Colonic mucosa (tissue), 4 donors: ENCODE data around the gene OR1F1. TPM values are rescaled to one million over a fixed set of nuclear protein-coding genes. Genes with fewer than 3 reads are reported as not detected.
A peak's percentile ranks its signal among the peaks of the same experiment; 100 is the strongest.
"Not testable (repeated sequence)": the region's sequence is repeated elsewhere in the genome, so short reads cannot be mapped to it uniquely, and the experiment has no call there.

Source experiments
- DNase-seq: peaks from one replicate; pipeline ENCODE4 v3.0.0-alpha.2; 2020
- H3K27ac ChIP-seq: fragments of 200-600 bp; one replicate; pipeline ENCODE4 v1.8.0; 2021
- H3K27me3 ChIP-seq: fragments of 200-600 bp; one replicate; pipeline ENCODE4 v1.8.0; 2021
- H3K36me3 ChIP-seq: fragments of 200-600 bp; one replicate; pipeline ENCODE4 v1.8.0; 2021
- H3K4me1 ChIP-seq: fragments of 200-600 bp; one replicate; pipeline ENCODE4 v1.8.0; 2021; ENCODE audit warnings: mild to moderate bottlenecking
- H3K4me3 ChIP-seq: fragments of 200-600 bp; one replicate; pipeline ENCODE4 v1.8.0; 2021
- H3K9ac ChIP-seq, 2 donors: one replicate each; pipeline ENCODE4 v1.7.0; 2013; ENCODE audit warnings: control low read depth in 2 of 2, low read depth in 2 of 2, low read length in 2 of 2
- H3K9me3 ChIP-seq: fragments of 200-600 bp; one replicate; pipeline ENCODE4 v1.8.0; 2021
- intact Hi-C: fragments of 100-400 bp; cut with DNase I; formaldehyde crosslinking; loops from one replicate; pipeline ENCODE4 v1.14.1; 2022
- total RNA-seq, 2 donors: library from RNA; stranded (reverse); fragmentation: NEBNext Ultra II Directional in 1 of 2; extraction: Animal tissue kit (Norgen Biotek cat#: 25700) in 1 of 2; gene quantifications; one replicate each; pipeline ENCODE4 v1.2.1, GENCODE V29; 2021
- TF ChIP-seq, protein P1 (sequence below): fragments of 200-600 bp; IDR thresholded peaks from one replicate; pipeline ENCODE4 v1.8.0; 2022; ENCODE audit warnings: antibody characterized with exemption, mild to moderate bottlenecking
- donor health status: healthy.
- donor health status: DM: no; HTN: no; CAD: no.
- donor health status: DM: no; HTN: no; CAD: no.

OR1F1 gene
- total RNA-seq, 2 donors from 2014 or later: not detected

DNA sequence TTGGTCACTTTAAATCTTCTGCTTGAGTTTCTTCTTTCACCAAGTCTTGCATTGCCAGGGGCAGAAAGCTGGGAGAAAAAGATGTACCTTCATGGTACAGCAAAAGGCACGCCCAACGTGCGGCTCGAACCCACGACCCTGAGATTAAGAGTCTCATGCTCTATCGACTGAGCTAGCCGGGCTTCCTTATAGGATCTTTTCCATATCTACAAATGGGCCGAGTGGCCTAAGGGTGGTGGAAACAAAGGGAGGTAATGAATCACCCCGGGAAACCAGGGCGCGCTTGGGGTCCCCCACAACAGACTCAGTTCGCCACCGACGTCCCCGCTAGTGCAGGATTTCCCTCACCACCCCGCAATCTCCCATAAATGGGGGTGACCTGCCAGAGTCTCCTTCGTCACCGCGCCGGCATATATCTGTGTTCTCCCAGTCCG lies 7.5 kb upstream of the OR1F1 start:
- Histone ChIP-seq H3K9me3 (no peaks in the 10 kb centered on the region), H3K27ac (no peak overlapping the region), H3K4me3 (no peak overlapping the region), H3K27me3 (peaks cover 59% of the 10 kb centered on the region), H3K9ac (no peak overlapping the region), H3K4me1 (peaks cover 8% of the 10 kb centered on the region), H3K36me3 (no peaks in the 10 kb centered on the region)
- TF ChIP-seq, protein P1, sequence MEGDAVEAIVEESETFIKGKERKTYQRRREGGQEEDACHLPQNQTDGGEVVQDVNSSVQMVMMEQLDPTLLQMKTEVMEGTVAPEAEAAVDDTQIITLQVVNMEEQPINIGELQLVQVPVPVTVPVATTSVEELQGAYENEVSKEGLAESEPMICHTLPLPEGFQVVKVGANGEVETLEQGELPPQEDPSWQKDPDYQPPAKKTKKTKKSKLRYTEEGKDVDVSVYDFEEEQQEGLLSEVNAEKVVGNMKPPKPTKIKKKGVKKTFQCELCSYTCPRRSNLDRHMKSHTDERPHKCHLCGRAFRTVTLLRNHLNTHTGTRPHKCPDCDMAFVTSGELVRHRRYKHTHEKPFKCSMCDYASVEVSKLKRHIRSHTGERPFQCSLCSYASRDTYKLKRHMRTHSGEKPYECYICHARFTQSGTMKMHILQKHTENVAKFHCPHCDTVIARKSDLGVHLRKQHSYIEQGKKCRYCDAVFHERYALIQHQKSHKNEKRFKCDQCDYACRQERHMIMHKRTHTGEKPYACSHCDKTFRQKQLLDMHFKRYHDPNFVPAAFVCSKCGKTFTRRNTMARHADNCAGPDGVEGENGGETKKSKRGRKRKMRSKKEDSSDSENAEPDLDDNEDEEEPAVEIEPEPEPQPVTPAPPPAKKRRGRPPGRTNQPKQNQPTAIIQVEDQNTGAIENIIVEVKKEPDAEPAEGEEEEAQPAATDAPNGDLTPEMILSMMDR: no peak
- DNase-seq: no peak
- intact Hi-C loops: no loop called here

DNA sequence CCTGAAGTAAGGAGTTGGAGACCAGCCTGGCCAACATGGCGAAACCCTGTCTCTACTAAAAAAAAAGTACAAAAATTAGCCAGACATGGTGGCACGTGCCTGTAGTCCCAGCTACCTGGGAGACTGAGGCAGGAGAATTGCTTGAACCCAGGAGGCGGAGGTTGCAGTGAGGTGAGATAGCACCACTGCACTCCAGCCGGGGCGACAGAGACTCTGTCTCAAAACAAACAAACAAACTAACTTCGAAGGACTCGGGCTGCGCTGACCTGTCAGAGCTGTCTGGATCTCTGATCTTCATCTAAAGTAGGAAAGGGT lies 5.8 kb upstream of the OR1F1 start:
- peaks cover 52% of the 10 kb centered on the region for H3K27me3 ChIP-seq
- H3K9ac ChIP-seq, H3K36me3 ChIP-seq, H3K27ac ChIP-seq, H3K9me3 ChIP-seq, H3K4me1 ChIP-seq, intact Hi-C loops, H3K4me3 ChIP-seq, DNase-seq: not testable (repeated sequence)

DNA sequence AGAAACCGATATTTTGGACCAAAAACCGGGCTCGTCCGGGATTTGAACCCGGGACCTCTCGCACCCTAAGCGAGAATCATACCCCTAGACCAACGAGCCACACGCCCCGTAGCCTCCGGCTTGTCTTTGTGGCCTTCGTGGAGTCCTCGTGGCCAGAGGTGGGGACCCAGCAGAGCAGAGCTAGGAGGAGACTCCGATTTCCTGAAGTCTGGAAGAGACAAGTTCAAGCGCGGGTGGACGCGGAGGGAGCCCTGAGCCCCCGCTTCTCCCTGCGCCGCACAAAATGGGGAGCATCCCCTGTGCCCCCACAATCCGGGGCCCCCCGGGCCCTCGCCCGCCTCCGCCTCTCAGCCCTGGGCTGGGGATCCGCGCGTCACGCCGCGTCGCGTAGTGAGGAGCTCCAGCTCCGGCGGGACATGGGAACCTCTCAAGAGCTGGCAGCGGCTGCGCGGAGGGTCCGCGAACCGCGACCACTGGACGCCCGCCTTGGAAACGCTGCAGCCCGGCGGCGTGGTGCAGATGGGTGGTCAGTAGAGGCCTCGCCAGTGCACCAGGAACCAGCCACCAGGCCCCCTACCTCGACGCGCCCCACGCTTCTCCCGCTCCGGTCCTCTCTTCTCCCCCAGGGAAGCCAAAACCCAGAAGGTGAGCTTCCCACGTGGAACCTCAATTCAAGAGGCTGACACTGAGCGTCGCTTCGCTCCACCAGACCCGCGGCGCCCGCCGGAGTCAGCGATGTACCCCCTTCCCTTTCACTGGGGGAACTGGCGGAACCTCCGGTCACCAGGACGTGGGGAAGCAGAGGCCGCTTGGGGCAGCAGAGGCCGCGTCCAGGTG lies 5.2 kb upstream of the OR1F1 start:
- Histone ChIP-seq H3K27me3 (peaks cover 53% of the 10 kb centered on the region), H3K27ac (no peak overlapping the region), H3K36me3 (no peaks in the 10 kb centered on the region), H3K4me3 (peak overlapping the region; percentile 37), H3K4me1 (peaks cover 8% of the 10 kb centered on the region), H3K9ac (no peak overlapping the region), H3K9me3 (no peaks in the 10 kb centered on the region)
- peak; percentile 59 for DNase-seq
- intact Hi-C loops: no loop called here
- TF ChIP-seq, protein P1: peak; percentile 26

DNA sequence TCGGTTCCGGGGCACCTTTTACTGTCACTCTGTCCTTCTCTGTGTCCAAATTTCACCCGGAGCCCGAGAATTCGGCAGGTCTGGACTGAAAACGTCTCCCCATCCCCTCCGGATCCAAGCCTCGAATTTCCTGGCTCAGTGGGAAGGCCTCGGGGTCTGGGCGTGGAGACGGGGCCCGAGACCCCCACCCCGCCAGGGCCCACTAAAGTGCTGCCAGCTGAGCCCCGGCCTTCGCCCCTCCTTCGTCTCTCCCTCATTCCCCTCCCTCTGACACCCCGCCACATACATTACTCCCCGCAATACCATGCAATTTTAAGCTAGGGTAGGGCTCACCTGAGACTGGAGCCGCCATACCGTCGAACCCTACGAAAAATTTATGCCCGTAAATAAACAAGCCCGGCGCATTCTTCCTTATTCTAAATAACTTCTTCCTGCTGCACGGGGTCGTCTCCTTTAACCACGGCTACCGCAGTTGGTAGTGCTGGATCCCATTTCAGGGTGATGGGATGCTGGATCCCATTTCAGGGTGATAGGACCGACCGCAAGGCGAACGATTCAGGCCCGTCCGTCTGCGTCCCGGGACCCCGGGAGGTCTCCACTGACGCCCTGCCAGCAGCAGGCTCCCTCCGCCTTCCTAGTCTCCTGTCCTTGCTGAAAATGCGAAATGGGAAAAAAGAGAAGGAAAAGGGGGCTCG lies 4.4 kb upstream of the OR1F1 start:
- no peak for DNase-seq
- intact Hi-C loops: no loop called here
- H3K9me3 ChIP-seq: no peaks in the 10 kb centered on the region
- no peak overlapping the region for H3K9ac ChIP-seq
- H3K27ac ChIP-seq: no peak overlapping the region
- peaks cover 58% of the 10 kb centered on the region for H3K27me3 ChIP-seq
- H3K4me1 ChIP-seq: peaks cover 13% of the 10 kb centered on the region
- TF ChIP-seq, protein P1: no peak
- peak overlapping the region; percentile 37 for H3K4me3 ChIP-seq
- H3K36me3 ChIP-seq: no peaks in the 10 kb centered on the region

DNA sequence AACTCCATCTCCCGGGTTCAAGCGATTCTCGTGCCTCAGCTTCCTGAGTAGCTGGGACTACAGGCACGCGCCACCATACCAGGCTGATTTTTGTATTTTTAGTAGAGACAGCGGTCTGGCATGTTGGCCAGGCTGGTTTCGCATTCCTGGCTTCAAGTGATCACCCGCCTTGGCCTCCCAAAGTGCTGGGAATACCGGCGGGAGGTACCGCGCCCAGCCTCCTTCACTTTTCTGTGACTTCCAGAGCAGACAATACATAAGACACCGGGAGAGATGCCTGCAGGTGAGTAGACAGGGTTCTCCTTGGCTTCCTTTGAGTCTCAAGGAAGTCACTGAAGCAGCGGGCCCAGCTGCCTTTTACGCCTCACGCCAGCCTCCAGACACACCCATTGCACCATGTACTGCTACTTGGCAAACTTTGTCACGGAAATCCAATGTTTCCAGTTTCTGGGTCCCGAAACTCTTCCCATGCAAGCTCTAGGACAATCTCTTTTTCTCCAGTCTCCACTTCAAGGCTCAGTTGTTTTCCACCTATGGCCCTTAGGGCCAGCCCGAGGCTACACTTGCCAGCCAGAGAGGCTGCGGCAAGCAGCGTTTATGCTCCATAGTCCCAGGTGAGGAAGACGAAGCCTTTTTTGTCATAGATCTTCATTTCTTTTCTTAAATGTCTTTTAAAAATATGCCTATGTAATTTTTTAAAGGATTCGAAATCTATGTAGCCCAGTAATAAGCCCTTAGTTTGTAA lies 886 bp upstream of the OR1F1 start:
- DNase-seq: no peak
- TF ChIP-seq, protein P1: no peak
- intact Hi-C loops: no loop called here
- Histone ChIP-seq H3K4me1 (peaks cover 22% of the 10 kb centered on the region), H3K27me3 (peaks cover 71% of the 10 kb centered on the region), H3K36me3 (no peaks in the 10 kb centered on the region), H3K27ac (no peak overlapping the region), H3K9me3 (no peaks in the 10 kb centered on the region), H3K4me3 (no peak overlapping the region), H3K9ac (no peak overlapping the region)
